IMR-90 (cell line): ENCODE results near the gene OPA3.

ENCODE experiments used
- SMC3 ChIP-seq: fragments of 150-350 bp; IDR thresholded peaks from 2 replicates; pipeline ENCODE4 v1.6.1; 2016; ENCODE audit warnings: low read depth, mild to moderate bottlenecking, antibody characterized with exemption, low read length, moderate library complexity
- TF ChIP-seq, protein P1 (sequence below): conservative IDR thresholded peaks from 2 replicates; pipeline ENCODE4 v1.5.1; 2012; ENCODE audit warnings: mild to moderate bottlenecking, low read depth, low read length, improper control_type of control experiment

DNA sequence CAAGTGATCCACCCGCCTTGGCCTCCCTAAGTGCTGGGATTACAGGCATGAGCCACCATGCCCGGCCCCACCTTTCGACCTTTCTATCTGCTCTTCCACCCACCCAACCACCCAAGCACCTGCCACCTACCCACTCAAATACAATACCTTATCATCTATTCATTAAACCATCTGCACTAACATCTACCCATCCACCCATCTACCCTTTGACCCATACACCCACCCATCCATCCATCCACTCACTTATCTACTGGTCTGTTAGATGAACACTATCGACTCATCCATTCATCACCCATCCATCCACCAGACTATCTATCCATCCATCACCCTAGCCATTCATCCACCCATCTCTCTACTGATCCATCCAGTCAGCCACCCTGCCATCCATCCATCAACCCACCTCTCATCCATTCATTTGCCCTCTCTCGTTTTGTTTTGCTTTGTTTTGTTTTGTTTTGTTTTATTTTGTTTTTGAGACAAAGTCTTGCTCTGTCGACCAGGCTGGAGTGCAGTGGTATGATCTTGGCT, 37.4 kb upstream of the OPA3 start:
- TF ChIP-seq, protein P1, sequence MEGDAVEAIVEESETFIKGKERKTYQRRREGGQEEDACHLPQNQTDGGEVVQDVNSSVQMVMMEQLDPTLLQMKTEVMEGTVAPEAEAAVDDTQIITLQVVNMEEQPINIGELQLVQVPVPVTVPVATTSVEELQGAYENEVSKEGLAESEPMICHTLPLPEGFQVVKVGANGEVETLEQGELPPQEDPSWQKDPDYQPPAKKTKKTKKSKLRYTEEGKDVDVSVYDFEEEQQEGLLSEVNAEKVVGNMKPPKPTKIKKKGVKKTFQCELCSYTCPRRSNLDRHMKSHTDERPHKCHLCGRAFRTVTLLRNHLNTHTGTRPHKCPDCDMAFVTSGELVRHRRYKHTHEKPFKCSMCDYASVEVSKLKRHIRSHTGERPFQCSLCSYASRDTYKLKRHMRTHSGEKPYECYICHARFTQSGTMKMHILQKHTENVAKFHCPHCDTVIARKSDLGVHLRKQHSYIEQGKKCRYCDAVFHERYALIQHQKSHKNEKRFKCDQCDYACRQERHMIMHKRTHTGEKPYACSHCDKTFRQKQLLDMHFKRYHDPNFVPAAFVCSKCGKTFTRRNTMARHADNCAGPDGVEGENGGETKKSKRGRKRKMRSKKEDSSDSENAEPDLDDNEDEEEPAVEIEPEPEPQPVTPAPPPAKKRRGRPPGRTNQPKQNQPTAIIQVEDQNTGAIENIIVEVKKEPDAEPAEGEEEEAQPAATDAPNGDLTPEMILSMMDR, result no peak
- TF ChIP-seq SMC3, result no peak
